ENCODE data around the gene C1orf52. TPM values are rescaled to one million over a fixed set of nuclear protein-coding genes. Genes with fewer than 3 reads are reported as not detected.

Gene C1orf52
- total and polyA plus RNA-seq, 2 of the 13 experiments (the other 11 are each of a cell fraction or from before 2014, with no cell fraction given): 19.4 to 27.4 TPM

GRCh38 chr1:85276215-85276977 is 16.9 kb upstream of the C1orf52 start, which contains the start of gene BCL10 (continued):
- TF ChIP-seq ZNF326 (CRISPR knock-in tag; IDR thresholded peaks at IDR 0.05; ENCODE audit: borderline replicate concordance) (no peak), STAG1 (CRISPR knock-in tag; IDR thresholded peaks at IDR 0.05) (no peak), ZNF329 (CRISPR knock-in tag; IDR thresholded peaks at IDR 0.05; ENCODE audit: low read depth) (no peak), REXO4 (CRISPR knock-in tag; IDR thresholded peaks at IDR 0.05; ENCODE audit: borderline replicate concordance) (no peak), ZSCAN31 (CRISPR knock-in tag; IDR thresholded peaks at IDR 0.05; ENCODE audit: low read depth) (peak; percentile 80; the same call in 1 of the 2 replicates), FUBP1 (CRISPR knock-in tag; IDR thresholded peaks at IDR 0.05; ENCODE audit: borderline replicate concordance) (no peak), ZBTB3 (CRISPR knock-in tag; IDR thresholded peaks at IDR 0.05; ENCODE audit: borderline replicate concordance, low read depth) (no peak), NFATC3 (CRISPR knock-in tag; IDR thresholded peaks at IDR 0.05) (no peak), TCF7L2 (IDR thresholded peaks at IDR 0.05; ENCODE audit: low read depth, low read length) (no peak), HNRNPH1 (optimal IDR thresholded peaks at IDR 0.05; ENCODE audit: low read depth, low read length) (no peak), IKZF5 (CRISPR knock-in tag; IDR thresholded peaks at IDR 0.05) (peak; percentile 78; the same call in 1 of the 2 replicates), ZNF121 (CRISPR knock-in tag; IDR thresholded peaks at IDR 0.05) (no peak), PCBP2 (optimal IDR thresholded peaks at IDR 0.05; ENCODE audit: low read depth, low read length, poor library complexity, severe bottlenecking) (no peak), ZNF678 (CRISPR knock-in tag; IDR thresholded peaks at IDR 0.05) (no peak), MAFK (conservative IDR thresholded peaks at IDR 0.05 in 1 of 2, IDR thresholded peaks at IDR 0.05 in 1 of 2; ENCODE audit: low read length in 2 of 2) (no peak), ZFAT (CRISPR knock-in tag; conservative IDR thresholded peaks at IDR 0.05) (no peak), BORCS8-MEF2B (CRISPR knock-in tag; IDR thresholded peaks at IDR 0.05) (peak; percentile 67; the same call in 1 of the 2 replicates), SYNCRIP (IDR thresholded peaks at IDR 0.05; ENCODE audit: insufficient read depth, low read depth, low read length) (no peak), ERF (CRISPR knock-in tag; IDR thresholded peaks at IDR 0.05) (peak; percentile 88), BCL6 (CRISPR knock-in tag; IDR thresholded peaks at IDR 0.05) (0 out of 2 replicates have a peak, but pooled peaks have one; percentile 8), NR2F6 (IDR thresholded peaks at IDR 0.05) (no peak; the same call in 1 of the 2 replicates), NR2F6 (CRISPR knock-in tag; IDR thresholded peaks at IDR 0.05) (peak; percentile 63; the same call in 1 of the 2 replicates), ZNF639 (CRISPR knock-in tag; conservative IDR thresholded peaks at IDR 0.05) (peak; percentile 80), NFKBIZ (CRISPR knock-in tag; IDR thresholded peaks at IDR 0.05) (no peak), ZNF333 (CRISPR knock-in tag; IDR thresholded peaks at IDR 0.05; ENCODE audit: borderline replicate concordance) (no peak), LCORL (IDR thresholded peaks at IDR 0.05) (no peak), LCORL (CRISPR knock-in tag; IDR thresholded peaks at IDR 0.05) (peak; percentile 21; the same call in 1 of the 2 replicates), IKZF4 (CRISPR knock-in tag; IDR thresholded peaks at IDR 0.05; ENCODE audit: borderline replicate concordance, low read depth, not compliant biosample characterization) (peak; percentile 7)

Data from HepG2 (cell line).